HG03095 (cell line): ENCODE measurements around the gene RIPOR3.
"Not testable (repeated sequence)": the region's sequence is repeated elsewhere in the genome, so short reads cannot be mapped to it uniquely, and the experiment has no call there.

Source experiments
- ATAC-seq: cut with Tn5 transposase; IDR thresholded peaks from one replicate; pipeline ENCODE4 v1.9.1; 2021; ENCODE audit warnings: moderate library complexity; ENCODE audit not compliant: unreplicated experiment

Gene RIPOR3

GRCh38 chr20:50611128-50611810 lies 80.1 kb downstream of the RIPOR3 start:
- ATAC-seq, result no peak

GRCh38 chr20:50610212-50610718 lies 81.1 kb downstream of the RIPOR3 start:
- ATAC-seq, result no peak

DNA sequence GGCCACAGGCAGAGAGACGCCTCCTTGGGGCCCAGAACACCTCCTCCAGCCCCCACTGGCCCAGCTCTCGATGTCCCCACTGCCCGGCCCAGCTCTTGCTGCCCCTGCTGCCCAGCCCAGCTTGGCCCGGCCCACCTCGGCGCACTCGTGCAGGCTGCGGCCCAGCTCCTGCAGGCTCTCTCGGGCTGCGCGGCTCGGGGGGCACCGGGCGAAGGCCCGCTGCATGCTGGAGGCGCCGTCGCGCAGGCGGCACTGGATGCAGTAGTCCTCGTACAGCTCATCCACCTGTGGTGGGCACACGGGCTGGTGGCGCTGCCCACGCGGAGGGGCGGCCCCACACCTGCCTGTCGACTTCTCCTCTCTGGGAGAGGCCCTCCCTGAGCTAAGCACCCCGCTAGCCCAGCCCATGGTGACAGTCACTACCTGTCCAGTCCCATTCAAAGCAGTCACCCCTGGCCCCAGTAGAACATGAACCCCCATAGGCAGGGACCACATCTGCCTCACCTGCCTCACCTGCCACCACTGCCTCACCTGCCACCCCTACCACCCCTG lies 81.8 kb downstream of the RIPOR3 start:
- no peak for ATAC-seq

DNA sequence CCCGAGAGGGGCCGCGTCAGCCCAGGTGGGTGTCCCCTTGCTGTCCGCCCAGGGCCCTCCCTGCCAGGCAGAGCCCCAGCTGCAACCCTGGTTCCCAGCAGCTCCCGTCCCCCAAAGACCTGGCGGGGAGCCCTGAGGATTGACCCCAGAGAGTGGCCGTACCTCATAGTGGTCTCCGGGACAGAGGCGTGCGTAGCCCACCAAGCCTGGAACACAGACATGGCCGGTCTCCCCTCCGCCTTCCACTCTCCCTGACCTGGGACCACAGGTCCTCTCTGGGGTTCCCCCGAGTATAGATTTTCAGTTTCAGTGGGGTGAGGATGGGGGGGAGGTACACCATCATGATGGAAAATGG lies 82.6 kb downstream of the RIPOR3 start:
- ATAC-seq, result no peak

DNA sequence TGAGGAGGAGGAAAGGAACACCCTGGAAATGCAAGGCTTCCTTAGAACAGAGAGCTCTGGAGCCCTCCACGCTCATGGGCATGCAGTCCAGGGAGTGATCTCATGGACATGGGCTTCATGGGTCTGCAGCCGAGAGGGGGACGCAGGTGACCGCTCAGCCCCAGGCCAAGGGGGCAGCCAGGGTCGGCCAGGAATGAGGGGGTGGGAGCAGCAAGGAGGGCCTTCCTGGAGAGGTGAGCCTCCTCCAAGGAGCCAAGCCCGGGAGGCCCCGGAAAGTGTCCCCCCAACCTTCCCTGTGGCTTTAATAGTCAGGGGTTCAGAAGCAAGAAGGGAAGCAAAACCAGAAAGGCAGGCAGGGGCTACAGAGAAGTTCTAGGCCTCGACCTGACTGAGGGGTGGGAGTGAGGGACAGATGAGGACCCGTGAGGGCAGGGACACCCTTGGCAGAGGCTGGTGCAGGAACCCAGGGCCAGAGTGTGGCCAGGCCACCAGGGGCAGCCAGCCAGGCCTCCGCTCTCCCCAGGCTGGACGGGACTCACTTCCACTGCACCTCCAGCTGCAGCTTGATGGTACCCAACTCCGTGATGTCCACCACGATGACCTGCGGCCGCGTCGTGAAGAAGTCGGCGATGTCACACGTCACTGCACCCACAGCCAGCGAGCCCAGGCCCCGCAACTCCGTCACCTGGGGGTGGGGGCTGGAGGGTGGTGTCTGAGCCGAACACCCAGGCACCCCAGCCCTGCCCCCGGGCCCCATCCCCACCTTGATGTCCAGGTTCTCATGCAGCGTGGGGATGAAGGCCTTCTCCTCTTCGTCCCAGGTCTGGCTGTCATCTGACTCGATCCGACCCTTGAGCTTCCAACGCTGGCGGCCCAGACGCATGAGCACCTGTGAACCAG lies 83.2 kb downstream of the RIPOR3 start:
- ATAC-seq, result no peak

- no peak for ATAC-seq
These were observed 83.9 kb downstream of the RIPOR3 start for GRCh38 chr20:50607436-50607835.

GRCh38 chr20:50605136-50605535 lies 86.2 kb downstream of the RIPOR3 start:
- no peak for ATAC-seq

- ATAC-seq, result no peak
These were observed 86.9 kb downstream of the RIPOR3 start for GRCh38 chr20:50604451-50604850.

DNA sequence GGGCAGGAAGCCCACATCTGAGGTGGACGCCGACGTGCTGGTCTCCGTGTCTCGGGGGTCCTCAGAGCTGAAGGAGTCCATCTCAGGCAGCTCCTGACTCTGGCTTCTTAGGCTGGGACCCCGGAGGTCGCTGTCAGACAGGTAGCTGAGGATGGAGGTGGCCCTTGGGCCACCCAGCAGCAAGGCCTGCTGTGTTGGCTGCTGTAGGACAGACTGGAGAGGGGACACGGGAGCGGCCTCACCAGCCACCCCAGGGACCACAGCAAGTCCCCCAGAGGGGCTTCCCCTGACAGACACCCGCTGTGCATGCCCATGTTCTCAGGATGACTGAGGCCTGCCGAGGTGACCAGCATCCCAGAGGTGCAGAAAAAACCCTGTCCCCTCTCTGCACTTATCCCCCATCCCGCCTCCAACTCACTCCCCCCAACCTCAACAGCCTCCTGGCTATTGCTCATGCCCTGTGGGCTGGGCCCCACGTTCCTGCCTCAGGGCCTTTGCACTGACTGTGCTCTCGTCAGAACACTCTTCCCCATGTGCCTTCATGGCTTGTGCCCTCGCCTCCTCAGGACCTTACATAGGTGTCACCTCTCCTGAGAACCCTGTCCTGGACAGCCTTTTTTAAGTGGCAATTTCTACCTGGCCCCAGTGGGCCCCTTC lies 88.8 kb downstream of the RIPOR3 start:
- no peak for ATAC-seq

- no peak for ATAC-seq
These were observed 89.6 kb downstream of the RIPOR3 start for GRCh38 chr20:50601511-50602431.

DNA sequence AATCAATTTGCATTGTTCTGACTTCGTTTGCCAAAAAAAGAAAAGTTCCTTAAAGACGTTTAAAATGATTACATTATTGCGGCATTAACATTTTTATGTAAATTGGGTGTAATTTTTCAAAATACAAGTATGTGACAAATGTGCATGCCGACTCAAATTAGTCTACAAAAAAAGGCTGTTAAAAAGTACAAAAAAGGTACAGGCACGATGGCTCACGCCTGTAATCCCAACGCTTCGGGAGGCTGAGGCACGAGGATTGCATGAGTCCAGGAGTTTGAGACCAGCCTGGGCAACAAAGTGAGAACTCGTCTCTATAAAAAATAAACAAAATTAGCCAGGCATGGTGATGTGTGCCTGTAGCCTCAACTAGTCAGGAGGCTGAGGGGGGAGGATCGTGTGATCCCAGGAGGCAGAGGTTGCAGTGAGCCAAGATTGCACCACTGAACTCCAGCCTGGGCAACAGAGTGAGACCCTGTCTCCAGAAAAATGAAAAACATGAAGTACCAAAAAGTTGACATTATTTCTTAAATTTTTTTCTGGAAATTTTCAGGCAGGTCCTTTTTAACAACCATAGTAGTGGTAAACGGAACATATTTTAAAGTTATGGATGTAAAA lies 91.0 kb downstream of the RIPOR3 start:
- ATAC-seq, result no peak

- ATAC-seq, result not testable (repeated sequence)
These were observed 92.6 kb downstream of the RIPOR3 start for GRCh38 chr20:50598768-50599167.

DNA sequence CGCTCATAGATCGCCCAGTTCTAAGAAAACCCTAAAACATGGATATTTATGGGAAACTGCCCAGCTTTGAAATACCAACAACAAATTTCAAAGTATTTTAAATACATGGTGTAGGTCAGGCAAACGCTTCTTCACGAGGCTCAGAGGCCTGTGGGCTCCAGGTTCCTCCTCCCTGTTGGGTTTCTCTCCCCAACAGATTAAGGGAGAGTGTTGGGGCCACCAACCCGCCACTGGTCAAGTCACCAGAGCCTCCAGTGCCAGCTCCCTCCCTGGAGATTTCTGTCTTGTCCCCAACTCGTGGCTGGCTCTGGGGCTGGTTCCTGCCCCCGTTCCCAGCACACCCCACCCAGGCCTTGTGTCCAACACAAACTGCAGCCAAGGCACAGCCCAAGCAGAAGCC lies 93.3 kb downstream of the RIPOR3 start:
- no peak for ATAC-seq

GRCh38 chr20:50597406-50597969 lies 93.9 kb downstream of the RIPOR3 start:
- no peak for ATAC-seq

- ATAC-seq, result no peak
These were observed 94.7 kb downstream of the RIPOR3 start for GRCh38 chr20:50596694-50597021.

DNA sequence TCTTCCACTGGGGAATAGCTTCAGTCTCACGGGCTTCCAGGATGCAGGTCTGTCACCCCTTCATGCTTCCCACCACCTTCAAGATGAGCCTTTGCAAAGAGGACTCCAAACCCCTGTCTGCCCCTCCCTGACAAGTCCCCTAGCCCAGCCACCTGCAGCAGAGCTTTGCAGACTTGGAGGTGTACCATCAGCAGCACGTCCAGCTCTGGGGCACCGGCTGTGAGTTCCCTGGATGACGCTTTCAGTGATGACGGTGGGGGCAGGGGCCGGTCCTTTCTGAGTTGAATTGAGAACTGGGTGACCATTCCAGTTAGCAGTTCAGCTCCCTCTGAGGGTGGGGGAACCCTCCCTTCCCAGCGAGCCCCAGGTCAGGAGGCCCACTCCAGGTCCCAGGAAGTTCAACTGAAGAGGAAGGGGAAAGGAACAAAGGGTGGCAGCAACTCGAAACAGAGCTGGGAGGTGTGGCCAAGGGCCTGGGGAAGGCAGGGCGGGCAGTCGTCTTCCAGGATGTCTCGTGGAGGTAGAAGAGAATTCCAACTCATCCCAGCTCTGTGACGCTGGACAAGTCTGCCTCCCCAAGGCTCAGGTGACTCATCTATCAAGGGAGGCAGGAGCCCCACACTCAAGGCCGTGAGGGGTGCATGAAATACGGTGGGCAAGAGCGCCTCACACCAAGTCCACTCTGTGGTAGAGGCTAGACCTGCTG lies 95.2 kb downstream of the RIPOR3 start:
- no peak for ATAC-seq

DNA sequence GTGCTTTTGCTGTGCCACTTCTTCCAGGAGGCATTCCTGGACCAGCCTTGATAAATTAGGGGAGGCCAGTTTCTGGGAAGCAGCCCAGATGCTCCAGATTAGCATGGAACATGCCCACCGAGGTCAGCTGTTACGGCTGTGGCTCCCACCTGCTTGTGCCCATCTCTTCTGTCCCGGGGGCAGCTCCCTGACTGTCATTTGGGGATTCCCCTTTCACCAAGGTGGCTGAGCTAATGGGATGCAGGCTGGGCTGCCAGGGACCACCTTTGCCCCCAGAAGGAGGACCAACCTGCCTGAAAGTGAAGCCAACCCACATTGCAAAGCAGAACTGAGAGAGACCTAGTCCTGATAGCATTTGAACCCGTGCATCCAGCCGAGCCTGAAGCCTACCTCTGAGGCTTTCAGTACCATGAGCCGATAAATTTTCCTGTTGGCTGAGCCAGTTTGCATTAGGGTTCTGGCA lies 95.9 kb downstream of the RIPOR3 start:
- no peak for ATAC-seq

DNA sequence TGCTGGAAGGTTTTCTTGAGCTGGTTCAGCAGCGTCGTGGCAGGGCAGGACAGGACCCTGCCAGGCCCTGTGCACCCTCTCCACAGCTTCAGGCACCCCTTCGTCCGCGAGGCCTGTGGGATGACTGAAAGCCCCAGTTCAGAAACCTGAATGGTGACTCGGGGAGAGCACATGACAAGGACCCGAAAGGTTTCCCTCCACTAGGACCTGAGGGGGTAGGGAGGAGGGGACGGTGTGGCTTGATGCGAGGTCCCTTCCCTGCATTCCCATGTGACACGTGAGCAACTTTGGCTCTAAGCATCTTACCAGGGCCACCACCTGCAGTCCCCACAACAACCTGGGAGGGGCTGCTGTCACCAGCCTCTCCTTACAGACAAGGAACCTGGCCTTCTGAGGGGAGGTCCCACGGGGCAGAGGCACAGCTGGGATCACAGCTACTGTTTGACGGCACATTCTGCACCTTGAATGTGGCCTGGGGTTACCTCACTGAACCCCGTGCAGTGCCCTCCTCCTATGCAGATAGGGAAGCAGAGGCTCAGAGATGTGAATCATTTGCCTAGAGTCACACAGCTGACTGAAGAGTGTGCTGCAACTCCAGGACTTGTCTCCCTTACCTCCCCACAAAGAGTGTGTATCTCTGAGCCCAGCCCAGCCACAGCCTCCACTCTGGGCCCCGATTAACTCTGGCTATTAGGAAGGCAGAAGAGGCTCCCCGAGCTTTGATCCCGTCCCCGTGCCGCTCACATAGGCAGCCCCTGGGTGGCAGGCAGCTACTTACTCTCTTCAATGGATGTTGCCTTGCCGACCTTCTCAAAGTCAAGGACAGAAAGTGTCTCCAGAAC lies 96.5 kb downstream of the RIPOR3 start:
- no peak for ATAC-seq
